Measurements from ENCODE around the gene ZBTB25. TPM values are rescaled to one million over a fixed set of nuclear protein-coding genes. Genes with fewer than 3 reads are reported as not detected.

Gene ZBTB25
- total and polyA plus RNA-seq, 2 experiments from 2014 or later: 3.6 to 12.5 TPM

- H3K4me3 ChIP-seq: no peak overlapping the region
- H3K9me2 ChIP-seq (ENCODE audit: insufficient read depth): no peaks in the 10 kb centered on the region
- no peaks in the 10 kb centered on the region for H4K20me1 ChIP-seq (ENCODE audit: insufficient read depth)
- H3F3A ChIP-seq (ENCODE audit: insufficient read depth): no peaks in the 10 kb centered on the region; the same call in 1 of the 2 replicates
- TF ChIP-seq EZH2phosphoT487 (IDR thresholded peaks at IDR 0.05; ENCODE audit: insufficient read depth, low read depth) (no peak), EZH2 (IDR thresholded peaks at IDR 0.05; ENCODE audit: insufficient read depth, poor library complexity, severe bottlenecking) (no peak)
- 88 to 91% methylated on average over 1 of the region's 1 CpG for WGBS, 2 experiments (ENCODE audit: low coverage in 1 of 2, low lambda C conversion rate in 2 of 2, missing lambda C conversion rate in 2 of 2)
- H3K4me1 ChIP-seq (ENCODE audit: insufficient read depth): peaks cover 10% of the 10 kb centered on the region
- no peaks in the 10 kb centered on the region for H3K27me3 ChIP-seq (replicated peaks; ENCODE audit: insufficient read depth)
- no peak overlapping the region for H3K4me2 ChIP-seq (ENCODE audit: unreplicated experiment)
- H3K79me2 ChIP-seq (ENCODE audit: insufficient read depth): no peaks in the 10 kb centered on the region
- H3K36me3 ChIP-seq (ENCODE audit: low read depth): peaks cover 15% of the 10 kb centered on the region; the same call in 1 of the 2 replicates
- no peak overlapping the region for H3K27ac ChIP-seq
- H2AFZ ChIP-seq: no peak overlapping the region
- no peak overlapping the region for H3K9ac ChIP-seq
- no peaks in the 10 kb centered on the region for H3K9me3 ChIP-seq (ENCODE audit: low read depth)
- no peak for DNase-seq
- in situ Hi-C loops (cut with MboI): no loop called here
Measured at GRCh38 chr14:64412237-64412636, 91.4 kb downstream of the ZBTB25 start.

- no peak overlapping the region for H3K27ac ChIP-seq
- in situ Hi-C loops (cut with MboI): no loop called here
- H3K9me3 ChIP-seq (ENCODE audit: low read depth): no peaks in the 10 kb centered on the region
- no peak overlapping the region for H3K4me3 ChIP-seq
- no peak overlapping the region for H2AFZ ChIP-seq
- H4K20me1 ChIP-seq (ENCODE audit: insufficient read depth): no peaks in the 10 kb centered on the region
- TF ChIP-seq EZH2 (IDR thresholded peaks at IDR 0.05; ENCODE audit: insufficient read depth, poor library complexity, severe bottlenecking) (no peak), EZH2phosphoT487 (IDR thresholded peaks at IDR 0.05; ENCODE audit: insufficient read depth, low read depth) (no peak)
- no peaks in the 10 kb centered on the region for H3K9me2 ChIP-seq (ENCODE audit: insufficient read depth)
- H3K27me3 ChIP-seq (replicated peaks; ENCODE audit: insufficient read depth): no peaks in the 10 kb centered on the region
- no peaks in the 10 kb centered on the region for H3K79me2 ChIP-seq (ENCODE audit: insufficient read depth)
- H3K9ac ChIP-seq: no peak overlapping the region
- 0 out of 2 replicates have a peak, but pooled peaks cover 3% of the 10 kb centered on the region for H3K4me1 ChIP-seq (ENCODE audit: insufficient read depth)
- H3F3A ChIP-seq (ENCODE audit: insufficient read depth): no peaks in the 10 kb centered on the region
- no peak overlapping the region for H3K4me2 ChIP-seq (ENCODE audit: unreplicated experiment)
- 97 to 99% methylated on average over 4 of the region's 4 CpGs for WGBS, 2 experiments (ENCODE audit: low coverage in 1 of 2, low lambda C conversion rate in 2 of 2, missing lambda C conversion rate in 2 of 2)
- DNase-seq: no peak
- H3K36me3 ChIP-seq (ENCODE audit: low read depth): peaks cover 12% of the 10 kb centered on the region; the same call in 1 of the 2 replicates
Measured at GRCh38 chr14:64411001-64411400, 92.6 kb downstream of the ZBTB25 start.

- Histone ChIP-seq H3K27me3 (replicated peaks; ENCODE audit: insufficient read depth) (no peaks in the 10 kb centered on the region), H2AFZ (no peak overlapping the region), H4K20me1 (ENCODE audit: insufficient read depth) (no peaks in the 10 kb centered on the region), H3K9me3 (ENCODE audit: low read depth) (no peaks in the 10 kb centered on the region), H3K79me2 (ENCODE audit: insufficient read depth) (no peaks in the 10 kb centered on the region), H3F3A (ENCODE audit: insufficient read depth) (no peaks in the 10 kb centered on the region), H3K9me2 (ENCODE audit: insufficient read depth) (no peaks in the 10 kb centered on the region), H3K27ac (no peak overlapping the region), H3K4me1 (ENCODE audit: insufficient read depth) (0 out of 2 replicates have a peak, but pooled peaks cover 3% of the 10 kb centered on the region), H3K36me3 (ENCODE audit: low read depth) (peaks cover 4% of the 10 kb centered on the region; the same call in 1 of the 2 replicates), H3K4me2 (ENCODE audit: unreplicated experiment) (no peak overlapping the region), H3K4me3 (no peak overlapping the region), H3K9ac (no peak overlapping the region)
- peak; percentile 53 for DNase-seq
- no peak for TF ChIP-seq EZH2 (IDR thresholded peaks at IDR 0.05; ENCODE audit: insufficient read depth, poor library complexity, severe bottlenecking)
- no peak for TF ChIP-seq EZH2phosphoT487 (IDR thresholded peaks at IDR 0.05; ENCODE audit: insufficient read depth, low read depth)
- in situ Hi-C loops (cut with MboI): no loop called here
- 84 to 89% methylated on average over 5 of the region's 5 CpGs for WGBS, 2 experiments (ENCODE audit: low coverage in 1 of 2, low lambda C conversion rate in 2 of 2, missing lambda C conversion rate in 2 of 2)
Measured at GRCh38 chr14:64410084-64410774, 93.4 kb downstream of the ZBTB25 start.

GRCh38 chr14:64409126-64409920 lies 94.3 kb downstream of the ZBTB25 start:
- Histone ChIP-seq H3K4me2 (ENCODE audit: unreplicated experiment) (no peak overlapping the region), H3F3A (ENCODE audit: insufficient read depth) (no peaks in the 10 kb centered on the region), H3K9ac (no peak overlapping the region), H3K36me3 (ENCODE audit: low read depth) (no peaks in the 10 kb centered on the region; the same call in 1 of the 2 replicates), H3K9me2 (ENCODE audit: insufficient read depth) (no peaks in the 10 kb centered on the region), H3K79me2 (ENCODE audit: insufficient read depth) (no peaks in the 10 kb centered on the region), H3K9me3 (ENCODE audit: low read depth) (no peaks in the 10 kb centered on the region), H3K27ac (no peak overlapping the region), H2AFZ (no peak overlapping the region), H3K27me3 (replicated peaks; ENCODE audit: insufficient read depth) (no peaks in the 10 kb centered on the region), H4K20me1 (ENCODE audit: insufficient read depth) (no peaks in the 10 kb centered on the region), H3K4me3 (no peak overlapping the region), H3K4me1 (ENCODE audit: insufficient read depth) (0 out of 2 replicates have a peak, but pooled peaks cover 3% of the 10 kb centered on the region)
- in situ Hi-C loops (cut with MboI): no loop called here
- WGBS, 2 experiments (ENCODE audit: low coverage in 1 of 2, low lambda C conversion rate in 2 of 2, missing lambda C conversion rate in 2 of 2): 93 to 97% methylated on average over 7 of the region's 7 CpGs
- no peak for DNase-seq
- TF ChIP-seq EZH2 (IDR thresholded peaks at IDR 0.05; ENCODE audit: insufficient read depth, poor library complexity, severe bottlenecking) (no peak), EZH2phosphoT487 (IDR thresholded peaks at IDR 0.05; ENCODE audit: insufficient read depth, low read depth) (no peak)
